K562 (cell line): ENCODE results near the gene TBCC. TPM values are rescaled to one million over a fixed set of nuclear protein-coding genes. Genes with fewer than 3 reads are reported as not detected.

Source experiments
- ATAC-seq: fragments of 200-7000 bp; cut with Tn5 transposase; 3 replicates; pipeline ENCODE4 v1.9.1; 2020; ENCODE audit warnings: moderate library complexity
- BruUV-seq: library from RNA; stranded (reverse); fragments of 400-500 nt; replicated peaks from 2 replicates; lab custom pipeline; 2021; lab: Mats Ljungman, UMichigan
- CTCF ChIA-PET: fragments of 300-600 bp; formaldehyde crosslinking; extraction: SDS; loops from one replicate; lab custom pipeline; 2021; ENCODE audit warnings: low intra/inter-chr PET ratio; lab: Yijun Ruan, JAX
- POLR2A ChIA-PET: fragments of 300-600, 350-650 bp; sonication (Branson Sonifier 250); formaldehyde crosslinking; extraction: SDS; loops from one replicate; lab custom pipeline; 2021; ENCODE audit warnings: antibody characterized with exemption, inconsistent platforms; lab: Yijun Ruan, JAX
- DNase-seq, 4 experiments: peaks; one replicate each; pipeline versions ENCODE4 v3.0.0 to v3.0.0-alpha.2; 2011 to 2018; ENCODE audit warnings: low spot score in 3 of 4, mixed read lengths in 3 of 4; ENCODE audit errors: extremely low read depth in 1 of 4
- FAIRE-seq: peaks from 2 replicates; lab custom pipeline; 2011; peaks lifted over from hg19 to GRCh38; lab: Jason Lieb, UNC
- H2AFZ ChIP-seq: 2 replicates; pipeline ENCODE4 v1.6.0; 2011; ENCODE audit warnings: low read depth, low read length, control low read depth, inconsistent platforms
- H3K27ac ChIP-seq: fragments of 200-600 bp; 3 replicates; pipeline ENCODE4 v1.8.0; 2011; ENCODE audit warnings: low read depth, mild to moderate bottlenecking, control low read depth, inconsistent platforms, low read length, moderate library complexity, mixed read lengths; ENCODE audit errors: extremely low read depth
- H3K27me3 ChIP-seq, 2 experiments: fragments of 300-600 bp in 1 of 2; 2 replicates in 1 of 2; 3 replicates in 1 of 2; pipeline versions ENCODE4 v1.6.0 to v1.8.0; 2011; ENCODE audit warnings: inconsistent platforms in 2 of 2, low read length in 2 of 2, mild to moderate bottlenecking in 1 of 2, mixed read lengths in 1 of 2, moderate library complexity in 1 of 2; ENCODE audit not compliant: control insufficient read depth in 2 of 2, insufficient read depth in 2 of 2
- H3K36me3 ChIP-seq: fragments of 300-600 bp; 3 replicates; pipeline ENCODE4 v1.8.0; 2011; ENCODE audit warnings: mild to moderate bottlenecking, low read length, inconsistent platforms; ENCODE audit not compliant: control insufficient read depth, insufficient read depth
- H3K4me1 ChIP-seq, 2 experiments: fragments of 200-600 bp in 1 of 2; replicated peaks in 1 of 2; 2 replicates in 1 of 2; 3 replicates in 1 of 2; pipeline versions ENCODE4 v1.5.1 to v1.8.0; 2011; ENCODE audit warnings: inconsistent platforms in 2 of 2, low read length in 2 of 2, mild to moderate bottlenecking in 1 of 2, mixed read lengths in 1 of 2, moderate library complexity in 1 of 2; ENCODE audit not compliant: control insufficient read depth in 2 of 2, insufficient read depth in 2 of 2
- H3K4me2 ChIP-seq: 2 replicates; pipeline ENCODE4 v1.6.1; 2011; ENCODE audit warnings: low read length, control low read depth, inconsistent platforms, mixed read lengths; ENCODE audit not compliant: insufficient read depth
- H3K4me3 ChIP-seq: fragments of 200-600 bp; sonication (generic), shearing (Covaris generic); 2 replicates; pipeline ENCODE4 v1.5.1; 2016; ENCODE audit warnings: control low read depth, inconsistent platforms
- H3K79me2 ChIP-seq: fragments of 200-600 bp; 3 replicates; pipeline ENCODE4 v1.8.0; 2011; ENCODE audit warnings: low read length, inconsistent platforms; ENCODE audit not compliant: control insufficient read depth, insufficient read depth
- H3K9ac ChIP-seq, 2 experiments: 2 replicates each; pipeline versions ENCODE4 v1.6.0 to v1.6.1; 2011; ENCODE audit warnings: low read depth in 2 of 2, low read length in 2 of 2, control low read depth in 1 of 2, inconsistent platforms in 1 of 2, mild to moderate bottlenecking in 1 of 2, mixed read lengths in 1 of 2; ENCODE audit not compliant: insufficient read depth in 1 of 2
- H3K9me1 ChIP-seq: one replicate; pipeline ENCODE4 v1.6.0; 2011; ENCODE audit warnings: inconsistent platforms, mild to moderate bottlenecking, low read length, moderate library complexity; ENCODE audit not compliant: control insufficient read depth, insufficient read depth
- H3K9me3 ChIP-seq: replicated peaks from 2 replicates; pipeline ENCODE4 v1.5.1; 2011; ENCODE audit warnings: low read depth, low read length, inconsistent platforms; ENCODE audit not compliant: control insufficient read depth, insufficient read depth
- H4K20me1 ChIP-seq: replicated peaks from 2 replicates; pipeline ENCODE4 v1.6.1; 2011; ENCODE audit warnings: low read length, inconsistent platforms, mixed read lengths; ENCODE audit not compliant: control insufficient read depth, insufficient read depth
- EGR1 ChIP-seq: fragments of 450-650 bp; conservative IDR thresholded peaks from 2 replicates; pipeline ENCODE4 v1.6.1; 2017; ENCODE audit warnings: mild to moderate bottlenecking
- PHF8 ChIP-seq: fragments of 200-600 bp; sonication (generic); IDR thresholded peaks from 2 replicates; pipeline ENCODE4 v1.6.1; 2012; ENCODE audit warnings: mixed run types, mild to moderate bottlenecking, inconsistent platforms, low read length, moderate library complexity, borderline replicate concordance
- ZNF12 ChIP-seq: sonication (generic); formaldehyde crosslinking; IDR thresholded peaks from 2 replicates; pipeline ENCODE4 v1.4.0; 2020; ENCODE audit warnings: mild to moderate bottlenecking, missing genetic modification reagents
- ZNF134 ChIP-seq: fragments of 250-450 bp; sonication (Bioruptor Pico); conservative IDR thresholded peaks from 2 replicates; pipeline ENCODE4 v1.4.0; 2020
- ZNF384 ChIP-seq: IDR thresholded peaks from 2 replicates; pipeline ENCODE4 v1.6.1; 2012; ENCODE audit warnings: low read depth, low read length, improper control_type of control experiment
- WGBS: fragments of 100-300 bp; shearing (Covaris generic); methylation state at CpG from one replicate; pipeline ENCODE4 v1.1.6; 2016; ENCODE audit warnings: low coverage, mixed read lengths; ENCODE audit not compliant: insufficient coverage; ENCODE audit errors: missing lambda C conversion rate; 5-methylcytosine and 5-hydroxymethylcytosine counted together
- in situ Hi-C: fragments of 300-500 bp; cut with MboI; formaldehyde crosslinking; loops from 4 replicates; pipeline ENCODE4 v1.15.0; 2018; ENCODE audit warnings: inconsistent platforms, mixed read lengths
- intact Hi-C: fragments of 100-400 bp; cut with micrococcal nuclease; formaldehyde crosslinking; loops from 2 replicates; pipeline ENCODE4 v1.14.2; 2022
- polyA plus RNA-seq, 8 experiments: library from polyadenylated mRNA; depleted of rRNA in 4 of 8; stranded (reverse) in 5 of 8; unstranded in 3 of 8; fragments of >200 nt; fragmentation: Nextera tagmentation in 2 of 8; fragmentation: Illumina TruSeq in 1 of 8; extraction: Ambion mirVana in 2 of 8; extraction: Trizol in 1 of 8; gene quantifications; 2 replicates each; pipeline versions ENCODE4 v1.2.1 to v1.2.3, GENCODE V29; 2011 to 2014; ENCODE audit warnings: inconsistent platforms in 1 of 8, missing spikeins in 1 of 8
- total RNA-seq, 7 experiments: library from RNA; depleted of rRNA in 6 of 7; stranded (reverse); fragments of >200 nt in 6 of 7; fragmentation: Illumina TruSeq in 2 of 7; extraction: Trizol in 2 of 7; gene quantifications; 2 replicates each; pipeline versions ENCODE4 v1.2.1 to v1.2.3, GENCODE V29; 2011 to 2021; ENCODE audit warnings: low replicate concordance in 1 of 7
- TF ChIP-seq, protein P1 (sequence below): sonication (generic); formaldehyde crosslinking; IDR thresholded peaks from 2 replicates; pipeline ENCODE4 v1.8.0; 2022; ENCODE audit warnings: mild to moderate bottlenecking, missing genetic modification reagents

The TBCC gene
- total and polyA plus RNA-seq, 9 of the 15 experiments (the other 6 are each of a cell fraction or from before 2014, with no cell fraction given): 2.8 to 34.1 (median 23.3) TPM

DNA sequence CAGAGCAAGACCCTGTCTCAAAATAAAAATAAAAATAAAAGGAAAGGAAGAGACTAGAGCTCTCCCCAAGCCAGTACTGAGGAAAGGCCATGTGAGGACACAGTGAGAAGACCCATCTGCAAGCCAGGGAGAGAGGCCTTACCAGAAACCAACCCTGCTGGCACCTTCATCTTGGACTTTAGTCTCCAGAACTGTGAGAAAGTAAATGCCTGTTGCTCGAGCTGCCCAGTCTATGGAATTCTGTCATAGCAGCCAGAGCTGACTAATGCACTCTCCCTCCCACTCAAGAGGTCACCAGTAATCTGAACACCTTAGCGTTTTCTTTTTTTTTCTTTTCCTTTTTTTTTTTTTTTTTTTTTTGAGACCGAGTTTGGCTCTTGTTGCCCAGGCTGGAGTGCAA is 16.2 kb downstream of the TBCC start:
- intact Hi-C loops: loop anchor here (5.0 to 10.0 kb wide), 3 partner anchors 148 to 465 kb away; partner anchors contain the start of gene RPL7L1
- in situ Hi-C loops: no loop called here
- Histone ChIP-seq H3K4me2 (no peak overlapping the region), H3K27me3 (no peaks in the 10 kb centered on the region), H3K9ac (no peak overlapping the region), H4K20me1 (no peaks in the 10 kb centered on the region), H3K4me3 (no peak overlapping the region), H3K79me2 (no peaks in the 10 kb centered on the region), H3K4me1 (peaks cover 6 to 8% of the 10 kb centered on the region in 2 experiments; a peak in 4 of 5 replicates), H2AFZ (peak overlapping the region; percentile 48), H3K9me1 (no peaks in the 10 kb centered on the region), H3K9me3 (no peaks in the 10 kb centered on the region; the same call in 1 of the 2 replicates), H3K27ac (no peak overlapping the region), H3K36me3 (no peaks in the 10 kb centered on the region)
- CTCF ChIA-PET: no interaction called here
- FAIRE-seq (no peak), DNase-seq (peak in 1 of 4 experiments; percentile 23), ATAC-seq (peak; percentile 18; the same call in 1 of the 3 replicates)
- 15% methylated on average over 1 of the region's 3 CpGs for WGBS
- no TSS peak for BruUV-seq
- POLR2A ChIA-PET: interaction anchor here (0.6 to 2.2 kb wide), 7 partner anchors 16 to 180 kb away, joined by 3 to 16 read pairs (median 3); partner anchors contain the start of genes RPL7L1 and TBCC
- TF ChIP-seq ZNF384 (peak; percentile 75), ZNF12 (CRISPR knock-in tag) (0 out of 2 replicates have a peak, but pooled peaks have one; percentile 62), EGR1 (0 out of 2 replicates have a peak, but pooled peaks have one; percentile 16), PHF8 (no peak)
- TF ChIP-seq, all 486 proteins: peak for 3

DNA sequence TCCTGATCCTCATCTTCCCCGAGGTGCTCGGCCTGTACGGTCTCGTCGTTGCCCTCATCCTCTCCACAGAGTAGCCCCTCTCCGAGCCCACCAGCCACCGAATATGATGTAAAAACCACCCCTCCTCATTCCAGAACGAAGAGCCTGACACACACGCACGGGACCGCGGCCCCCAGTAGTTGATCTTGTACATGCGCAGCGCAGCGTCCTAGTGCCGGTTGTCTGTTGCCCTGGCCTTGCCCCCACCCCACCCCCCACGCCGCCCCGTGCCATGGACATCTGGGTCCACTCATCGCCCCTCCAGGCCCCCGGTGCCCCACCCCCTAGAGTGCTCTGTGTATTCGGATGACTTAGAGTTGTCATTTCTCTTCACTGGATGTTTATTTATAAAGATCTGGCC is 18.3 kb downstream of the TBCC start:
- Histone ChIP-seq H3K79me2 (no peaks in the 10 kb centered on the region), H4K20me1 (no peaks in the 10 kb centered on the region), H3K4me1 (peaks cover 6 to 8% of the 10 kb centered on the region in 2 experiments; a peak in 4 of 5 replicates), H2AFZ (no peak overlapping the region)
- intact Hi-C loops: loop anchor here (2.0 to 10.0 kb wide), 4 partner anchors 150 to 463 kb away; partner anchors contain the start of genes RPL7L1 and UBR2
- DNase-seq: no peak
- FAIRE-seq: no peak
- CTCF ChIA-PET: interaction anchor here (2.4 kb wide), 1 partner anchor 65 kb away, joined by 40 read pairs; no protein-coding TSS in a partner anchor
- no peak for ATAC-seq
- TF ChIP-seq, protein P1, sequence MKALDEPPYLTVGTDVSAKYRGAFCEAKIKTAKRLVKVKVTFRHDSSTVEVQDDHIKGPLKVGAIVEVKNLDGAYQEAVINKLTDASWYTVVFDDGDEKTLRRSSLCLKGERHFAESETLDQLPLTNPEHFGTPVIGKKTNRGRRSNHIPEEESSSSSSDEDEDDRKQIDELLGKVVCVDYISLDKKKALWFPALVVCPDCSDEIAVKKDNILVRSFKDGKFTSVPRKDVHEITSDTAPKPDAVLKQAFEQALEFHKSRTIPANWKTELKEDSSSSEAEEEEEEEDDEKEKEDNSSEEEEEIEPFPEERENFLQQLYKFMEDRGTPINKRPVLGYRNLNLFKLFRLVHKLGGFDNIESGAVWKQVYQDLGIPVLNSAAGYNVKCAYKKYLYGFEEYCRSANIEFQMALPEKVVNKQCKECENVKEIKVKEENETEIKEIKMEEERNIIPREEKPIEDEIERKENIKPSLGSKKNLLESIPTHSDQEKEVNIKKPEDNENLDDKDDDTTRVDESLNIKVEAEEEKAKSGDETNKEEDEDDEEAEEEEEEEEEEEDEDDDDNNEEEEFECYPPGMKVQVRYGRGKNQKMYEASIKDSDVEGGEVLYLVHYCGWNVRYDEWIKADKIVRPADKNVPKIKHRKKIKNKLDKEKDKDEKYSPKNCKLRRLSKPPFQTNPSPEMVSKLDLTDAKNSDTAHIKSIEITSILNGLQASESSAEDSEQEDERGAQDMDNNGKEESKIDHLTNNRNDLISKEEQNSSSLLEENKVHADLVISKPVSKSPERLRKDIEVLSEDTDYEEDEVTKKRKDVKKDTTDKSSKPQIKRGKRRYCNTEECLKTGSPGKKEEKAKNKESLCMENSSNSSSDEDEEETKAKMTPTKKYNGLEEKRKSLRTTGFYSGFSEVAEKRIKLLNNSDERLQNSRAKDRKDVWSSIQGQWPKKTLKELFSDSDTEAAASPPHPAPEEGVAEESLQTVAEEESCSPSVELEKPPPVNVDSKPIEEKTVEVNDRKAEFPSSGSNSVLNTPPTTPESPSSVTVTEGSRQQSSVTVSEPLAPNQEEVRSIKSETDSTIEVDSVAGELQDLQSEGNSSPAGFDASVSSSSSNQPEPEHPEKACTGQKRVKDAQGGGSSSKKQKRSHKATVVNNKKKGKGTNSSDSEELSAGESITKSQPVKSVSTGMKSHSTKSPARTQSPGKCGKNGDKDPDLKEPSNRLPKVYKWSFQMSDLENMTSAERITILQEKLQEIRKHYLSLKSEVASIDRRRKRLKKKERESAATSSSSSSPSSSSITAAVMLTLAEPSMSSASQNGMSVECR (CRISPR knock-in tag): 0 out of 2 replicates have a peak, but pooled peaks have one; percentile 3
- TF ChIP-seq ZNF134 (CRISPR knock-in tag): no peak
- TF ChIP-seq, all 486 proteins: peak for 1
- Histone ChIP-seq H3K27me3 (peaks cover 0 to under 1% of the 10 kb centered on the region in 2 experiments; a peak in 1 of 5 replicates), H3K4me3 (no peak overlapping the region), H3K9me1 (no peaks in the 10 kb centered on the region), H3K36me3 (no peaks in the 10 kb centered on the region), H3K4me2 (no peak overlapping the region), H3K27ac (no peak overlapping the region), H3K9me3 (no peaks in the 10 kb centered on the region; the same call in 1 of the 2 replicates), H3K9ac (no peak overlapping the region)
- WGBS: 75% methylated on average over 8 of the region's 22 CpGs
- POLR2A ChIA-PET: interaction anchor here (1.4 kb wide), 1 partner anchor 152 kb away, joined by 3 read pairs; the partner anchor contains the start of gene RPL7L1
- in situ Hi-C loops: no loop called here
- BruUV-seq: no TSS peak
